HG03045 (cell line): ENCODE measurements around the gene ZNF436.

Source experiments
- ATAC-seq: cut with Tn5 transposase; IDR thresholded peaks from one replicate; pipeline ENCODE4 v1.9.1; 2021; ENCODE audit warnings: mild to moderate bottlenecking, moderate library complexity; ENCODE audit not compliant: unreplicated experiment

The ZNF436 gene

DNA sequence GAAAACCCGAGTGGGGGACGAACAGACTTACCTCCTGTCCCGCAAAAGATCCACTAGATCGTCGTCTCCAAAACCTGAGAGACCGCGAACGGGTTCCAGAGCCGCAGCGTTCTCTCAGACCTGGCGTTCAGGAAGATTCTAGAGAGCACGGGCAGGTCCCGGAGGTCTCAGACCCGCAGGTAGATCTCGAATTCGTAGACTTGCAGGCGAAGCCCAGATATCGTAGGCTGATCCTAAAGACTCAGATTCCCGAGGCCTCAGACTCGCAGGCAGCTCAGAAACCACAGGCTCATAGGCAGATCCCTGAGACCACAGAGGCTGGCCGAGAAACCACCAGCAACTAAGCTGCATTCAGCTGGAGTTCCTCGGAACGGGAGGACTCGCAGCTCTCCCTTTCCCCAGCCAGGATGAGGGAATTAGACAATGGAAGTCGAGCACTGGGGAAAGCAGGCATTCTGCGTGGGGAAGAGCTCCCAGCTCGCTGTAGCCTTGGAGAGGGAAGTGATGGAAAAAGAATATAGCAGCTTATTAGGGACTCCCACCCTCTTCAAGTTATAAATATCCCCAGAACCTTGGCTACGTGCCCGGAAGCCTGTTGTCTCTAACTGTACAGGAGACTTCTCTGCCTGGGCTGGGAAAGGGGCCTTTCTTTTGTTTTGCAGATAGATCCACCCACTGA, at the start of gene ZNF436:
ZNF436 (minus strand) TSS at position 502 of the 679 bp plus-strand sequence. CDS start 1,831 bp downstream, outside the sequence.
- no peak for ATAC-seq

DNA sequence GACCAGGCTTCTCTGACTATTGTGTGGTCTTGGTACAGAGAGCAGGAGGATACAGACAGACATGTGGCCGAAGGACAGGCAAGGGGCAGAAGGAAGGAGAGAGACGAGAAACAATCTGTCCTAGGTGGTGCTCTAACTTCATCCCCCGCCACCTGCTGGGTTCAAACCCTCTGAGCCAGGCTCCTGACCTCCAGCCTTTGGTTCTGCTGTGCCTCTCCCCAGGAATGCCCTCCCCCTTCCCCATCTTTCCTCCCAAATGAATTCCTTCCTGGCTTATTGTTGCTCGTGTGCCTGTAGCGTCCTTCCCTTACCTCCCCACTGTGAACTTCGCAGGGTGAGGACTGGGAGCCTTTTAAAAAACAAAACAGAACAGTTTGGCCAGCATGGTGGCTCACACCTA, 49.5 kb upstream of the ZNF436 start:
- ATAC-seq, result no peak

- no peak for ATAC-seq
Measured at GRCh38 chr1:23417570-23417969, 47.9 kb upstream of the ZNF436 start.

- no peak for ATAC-seq
Measured at GRCh38 chr1:23416964-23417363, 47.3 kb upstream of the ZNF436 start.

DNA sequence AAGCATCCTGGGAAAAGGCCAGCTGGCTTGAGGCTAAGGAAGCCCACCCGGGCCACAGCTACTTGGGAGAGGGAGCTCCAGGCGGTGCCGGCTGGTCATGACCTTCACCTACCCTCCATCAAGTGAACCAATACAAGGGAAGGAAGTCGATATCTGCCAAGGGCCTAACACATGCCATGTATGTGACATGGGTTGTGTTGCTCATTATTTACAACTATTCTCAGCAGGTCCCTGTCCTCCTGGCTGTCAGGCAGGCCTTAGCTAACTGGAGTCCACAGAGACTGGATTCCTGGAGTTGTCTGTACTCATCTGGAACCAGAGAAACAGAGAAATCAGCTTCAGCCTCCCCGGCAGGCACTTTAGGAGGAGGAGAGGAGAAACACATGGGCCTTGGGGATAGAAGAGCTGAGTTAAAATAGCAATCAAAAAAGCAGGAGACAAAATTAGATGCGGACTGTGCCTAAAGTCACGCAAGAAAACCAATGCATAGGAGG, 39.2 kb upstream of the ZNF436 start:
- no peak for ATAC-seq

- ATAC-seq, result no peak
Measured at GRCh38 chr1:23407016-23407630, 37.5 kb upstream of the ZNF436 start.

DNA sequence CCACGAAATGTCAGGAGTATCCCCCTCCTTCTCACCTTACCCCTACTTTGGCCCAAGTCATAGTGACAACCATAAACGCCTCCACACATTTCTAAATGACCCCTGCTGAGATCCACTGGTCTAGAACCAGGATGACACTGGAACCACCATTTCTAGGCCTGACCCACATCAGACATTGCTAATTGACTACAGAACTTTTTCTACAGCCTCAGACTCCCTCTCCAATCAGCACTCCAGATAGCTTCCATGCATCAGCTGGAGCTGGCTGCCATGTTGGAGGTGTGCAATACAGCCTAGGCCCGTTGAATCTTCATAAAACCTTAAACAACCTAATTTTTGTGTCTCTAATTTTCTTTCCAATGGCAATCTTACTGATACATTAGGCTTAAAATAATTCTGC, 36.3 kb upstream of the ZNF436 start:
- no peak for ATAC-seq

- no peak for ATAC-seq
Measured at GRCh38 chr1:23403735-23404486, 34.3 kb upstream of the ZNF436 start.

DNA sequence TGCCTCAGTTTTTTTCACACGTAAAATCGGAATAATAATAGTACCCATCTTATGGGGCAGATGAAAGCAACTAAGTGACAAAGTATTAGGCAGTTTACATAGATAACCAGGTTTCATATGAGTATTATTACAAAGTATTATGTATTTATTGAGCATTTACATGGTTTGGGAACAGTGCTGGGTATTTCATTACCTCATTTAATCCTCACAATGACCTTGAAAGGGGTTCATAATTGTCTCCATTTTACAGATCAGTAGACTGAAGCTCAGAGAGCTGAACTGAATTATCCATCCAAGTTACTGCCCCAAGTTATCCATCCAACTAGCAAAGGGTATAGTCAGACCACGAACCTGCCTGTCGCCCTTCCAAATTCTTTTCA, 33.7 kb upstream of the ZNF436 start:
- ATAC-seq, result no peak

GRCh38 chr1:23403038-23403336, 33.4 kb upstream of the ZNF436 start:
- no peak for ATAC-seq

- no peak for ATAC-seq
Measured at GRCh38 chr1:23402286-23403037, 32.8 kb upstream of the ZNF436 start.

GRCh38 chr1:23401313-23401712, 31.7 kb upstream of the ZNF436 start:
- ATAC-seq, result no peak

DNA sequence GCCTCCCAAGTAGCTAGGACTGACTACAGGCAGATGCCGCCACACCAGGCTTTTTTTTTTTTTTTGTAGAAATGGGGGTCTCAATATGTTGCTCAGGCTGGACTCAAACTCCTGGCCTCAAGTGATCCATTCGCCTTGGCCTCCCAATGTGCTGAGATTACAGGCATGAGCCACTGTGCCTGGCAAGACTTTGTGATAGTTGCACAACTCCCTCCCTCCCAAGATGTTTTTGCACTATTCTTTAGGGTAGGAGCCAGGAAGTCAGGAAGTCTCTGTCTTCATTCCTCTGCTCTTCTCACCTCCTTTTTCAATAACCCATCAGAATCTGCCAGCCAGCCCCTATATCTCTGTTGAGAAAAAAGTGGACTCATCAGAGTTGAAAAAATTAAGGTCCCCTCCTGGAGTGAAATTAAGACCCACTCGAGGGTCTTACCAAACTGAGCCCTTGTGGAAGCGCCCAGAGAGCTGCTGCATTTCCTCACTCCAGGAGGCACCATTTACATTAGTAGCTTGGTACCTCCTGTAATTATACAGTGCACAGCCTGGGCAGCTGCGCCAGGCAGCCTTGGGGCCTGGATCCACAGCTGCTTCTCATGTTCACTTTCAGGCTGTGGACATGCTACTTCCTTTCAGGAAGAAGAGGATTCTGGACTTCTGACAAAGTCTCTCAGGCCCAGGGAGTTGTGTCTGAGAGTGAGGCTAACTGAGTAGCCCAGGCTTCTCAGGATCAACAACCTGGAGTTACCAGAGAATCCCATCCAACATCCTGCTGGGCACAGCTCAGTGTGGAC, 30.9 kb upstream of the ZNF436 start:
- no peak for ATAC-seq

DNA sequence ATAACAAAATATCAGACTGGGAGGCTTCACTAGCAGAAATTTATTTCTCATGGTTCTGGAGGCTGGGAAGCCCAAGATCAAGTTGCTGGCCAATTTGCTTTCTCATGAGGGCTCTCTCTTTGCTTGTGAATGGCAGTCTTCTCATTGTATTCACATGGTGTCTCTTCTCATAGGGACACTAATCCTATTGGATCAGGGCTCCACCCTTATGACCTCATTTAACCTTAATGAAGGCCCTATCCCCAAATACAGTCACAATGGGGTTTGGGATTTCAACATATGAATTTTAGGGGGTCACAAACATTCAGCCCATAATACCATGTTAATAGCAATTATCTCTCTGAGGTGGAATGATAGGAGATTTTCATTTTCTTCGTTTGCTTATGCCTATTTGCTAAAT, 29.6 kb upstream of the ZNF436 start:
- no peak for ATAC-seq

DNA sequence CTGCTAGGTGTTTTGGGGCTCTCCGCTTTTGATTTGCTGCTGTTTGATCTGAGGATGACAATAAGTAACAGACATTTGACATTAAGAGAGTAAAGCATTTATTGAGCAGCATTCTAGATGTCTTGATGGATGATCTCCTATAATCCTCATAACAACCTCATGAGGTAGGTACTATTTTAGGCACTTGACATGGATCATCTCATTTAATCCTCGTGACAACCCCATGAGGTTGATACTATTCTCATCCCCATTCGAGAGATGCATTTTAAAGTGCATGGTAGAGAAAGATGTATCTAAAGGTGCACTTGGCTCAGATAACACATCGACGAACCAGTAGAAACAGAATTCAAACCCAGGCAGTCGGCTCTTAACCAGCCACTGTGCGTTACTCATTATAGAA, 28.3 kb upstream of the ZNF436 start:
- no peak for ATAC-seq

DNA sequence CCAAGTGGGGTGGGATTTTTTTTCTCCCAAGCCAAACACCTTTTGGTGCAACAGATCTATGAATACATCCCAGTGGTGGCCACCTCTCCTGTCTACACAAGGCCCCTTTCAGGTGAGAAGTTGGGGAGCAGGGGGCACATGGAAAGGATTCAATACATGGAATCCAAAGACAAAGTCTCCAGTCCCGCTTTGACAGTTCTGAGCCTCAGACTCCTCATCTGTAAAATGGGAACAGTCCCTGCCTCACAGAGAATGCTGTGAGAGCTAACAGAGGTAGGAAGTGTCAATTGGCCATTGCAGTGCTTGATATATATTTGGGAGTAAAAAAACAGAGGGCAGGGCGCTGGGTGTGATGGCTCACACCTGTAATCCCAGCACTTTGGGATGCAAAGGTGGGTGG, 26.7 kb upstream of the ZNF436 start:
- no peak for ATAC-seq

GRCh38 chr1:23395849-23396248, 26.2 kb upstream of the ZNF436 start:
- no peak for ATAC-seq

GRCh38 chr1:23395154-23395724, 25.6 kb upstream of the ZNF436 start:
- no peak for ATAC-seq

GRCh38 chr1:23394684-23395083, 25.0 kb upstream of the ZNF436 start:
- ATAC-seq, result no peak

GRCh38 chr1:23394181-23394580, 24.5 kb upstream of the ZNF436 start:
- ATAC-seq, result no peak
